Adipocyte (in vitro differentiated cells): ENCODE results near the gene CYRIA.

Source experiments
- DNase-seq: peaks from one replicate; pipeline ENCODE4 v3.0.0-alpha.2; 2015; ENCODE audit warnings: low read depth
- H3K27me3 ChIP-seq: replicated peaks from 2 replicates; pipeline ENCODE4 v1.7.0; 2013; ENCODE audit warnings: mild to moderate bottlenecking, low read length, moderate library complexity; ENCODE audit not compliant: control insufficient read depth, insufficient read depth
- H3K36me3 ChIP-seq: 2 replicates; pipeline ENCODE4 v1.7.0; 2013; ENCODE audit warnings: low read length, mild to moderate bottlenecking, moderate library complexity; ENCODE audit not compliant: control insufficient read depth, insufficient read depth, severe bottlenecking
- H3K4me1 ChIP-seq: 2 replicates; pipeline ENCODE4 v1.7.0; 2013; ENCODE audit warnings: mild to moderate bottlenecking, low read length, moderate library complexity; ENCODE audit not compliant: control insufficient read depth, insufficient read depth
- H3K4me3 ChIP-seq: 2 replicates; pipeline ENCODE4 v1.7.0; 2013; ENCODE audit warnings: mild to moderate bottlenecking, low read length, moderate library complexity
- H3K9ac ChIP-seq: 2 replicates; pipeline ENCODE4 v1.7.0; 2013; ENCODE audit warnings: mild to moderate bottlenecking, low read length, moderate library complexity
- H3K9me3 ChIP-seq: 2 replicates; pipeline ENCODE4 v1.7.0; 2013; ENCODE audit warnings: mild to moderate bottlenecking, low read length, moderate library complexity; ENCODE audit not compliant: control insufficient read depth

Gene CYRIA

GRCh38 chr2:16656784-16657391 lies 8.7 kb downstream of the CYRIA start:
- Histone ChIP-seq H3K4me1 (peaks cover 55% of the 10 kb centered on the region), H3K9me3 (no peaks in the 10 kb centered on the region), H3K9ac (peak overlapping the region; percentile 23), H3K36me3 (no peaks in the 10 kb centered on the region), H3K27me3 (peaks cover 4% of the 10 kb centered on the region), H3K4me3 (no peak overlapping the region)
- no peak for DNase-seq

DNA sequence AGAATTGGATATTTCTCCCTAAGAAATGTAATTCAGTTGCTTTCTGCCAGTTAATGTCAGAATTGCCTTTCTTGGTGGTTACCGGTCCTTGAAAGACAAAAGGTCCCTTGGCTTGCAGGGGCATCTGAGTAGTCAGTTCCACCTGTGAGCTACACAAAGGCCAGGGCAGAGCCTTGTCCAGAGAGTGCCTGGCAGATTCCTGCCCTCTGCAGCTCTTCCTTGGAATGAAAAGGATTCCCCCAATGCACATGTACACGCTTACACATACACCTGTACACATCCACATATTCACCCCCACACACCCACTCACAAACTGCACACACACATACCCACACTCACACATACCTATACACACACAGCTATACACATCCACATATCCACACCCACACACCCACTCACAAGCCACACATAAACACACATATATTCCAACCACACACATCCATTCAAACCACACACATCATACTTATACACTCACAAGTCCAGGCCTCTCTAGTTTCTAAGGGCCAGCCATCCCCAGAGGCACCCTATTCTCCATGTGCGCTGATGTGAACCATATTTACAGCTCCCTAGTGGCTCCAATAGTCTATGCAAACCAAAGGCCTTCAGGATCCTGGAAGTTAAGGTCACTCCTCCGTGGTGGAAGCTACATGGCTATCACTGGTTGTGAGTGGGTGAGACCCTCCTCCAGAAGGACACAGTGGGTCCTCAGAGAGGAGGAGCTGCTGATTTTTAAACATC lies 9.6 kb downstream of the CYRIA start:
- no peak for DNase-seq
- Histone ChIP-seq H3K9me3 (no peaks in the 10 kb centered on the region), H3K27me3 (peaks cover 4% of the 10 kb centered on the region), H3K36me3 (no peaks in the 10 kb centered on the region), H3K9ac (peak overlapping the region; percentile 18), H3K4me1 (peaks cover 52% of the 10 kb centered on the region), H3K4me3 (no peak overlapping the region)

DNA sequence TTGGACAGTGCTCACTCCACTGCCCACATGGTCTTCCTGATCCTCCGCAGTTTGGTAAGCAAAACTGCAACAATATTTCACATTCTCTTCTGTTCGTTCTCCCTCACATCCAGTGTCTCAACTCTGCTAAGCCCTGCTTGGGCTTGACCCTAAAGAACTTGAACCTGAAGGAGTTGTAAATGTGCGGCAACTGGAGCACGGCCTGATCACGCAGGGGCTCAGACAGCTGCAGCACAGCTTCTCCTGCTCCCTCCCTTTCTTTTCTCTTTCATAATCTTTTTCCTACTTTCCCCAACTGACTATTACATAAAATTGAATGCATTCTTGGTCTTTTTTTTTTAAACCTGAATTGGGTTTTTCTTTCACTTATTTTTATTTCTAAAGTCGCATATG lies 10.2 kb downstream of the CYRIA start:
- no peak for DNase-seq
- no peaks in the 10 kb centered on the region for H3K36me3 ChIP-seq
- peaks cover 58% of the 10 kb centered on the region for H3K4me1 ChIP-seq
- H3K9me3 ChIP-seq, result no peaks in the 10 kb centered on the region
- peak overlapping the region; percentile 18 for H3K9ac ChIP-seq
- H3K27me3 ChIP-seq, result peaks cover 4% of the 10 kb centered on the region
- H3K4me3 ChIP-seq, result no peak overlapping the region

DNA sequence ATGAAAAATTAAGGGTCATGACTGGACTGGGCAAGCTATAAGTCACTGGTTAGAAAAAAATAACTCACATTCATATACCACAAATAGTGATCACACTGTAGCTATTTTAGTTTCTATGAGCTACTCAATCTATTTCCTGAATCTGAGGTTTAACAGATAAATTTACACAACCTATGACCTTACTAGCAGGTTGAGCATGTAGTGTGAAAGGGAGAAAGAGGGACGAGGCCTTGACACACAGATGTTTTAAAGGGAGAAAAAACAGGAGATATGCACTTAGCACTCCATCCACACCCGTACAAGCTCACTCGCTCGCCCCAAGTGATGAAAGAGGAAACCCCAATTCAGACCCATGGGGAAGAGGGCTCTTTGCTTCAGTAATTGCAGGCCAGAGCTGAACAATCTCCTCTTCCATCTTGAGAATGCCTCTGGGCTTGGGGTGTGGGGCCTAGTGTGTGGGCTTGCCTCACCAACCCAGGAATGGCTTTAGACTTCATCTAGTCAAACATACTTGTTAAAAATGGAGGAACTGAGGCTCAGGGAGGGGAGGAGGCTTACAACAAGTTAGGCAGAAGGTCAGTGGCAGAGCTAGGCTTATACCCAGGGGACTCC lies 10.7 kb downstream of the CYRIA start:
- no peak for DNase-seq
- H3K4me1 ChIP-seq, result peaks cover 63% of the 10 kb centered on the region

GRCh38 chr2:16653799-16654198 lies 11.8 kb downstream of the CYRIA start:
- no peaks in the 10 kb centered on the region for H3K27me3 ChIP-seq
- no peak overlapping the region for H3K4me3 ChIP-seq
- H3K36me3 ChIP-seq, result no peaks in the 10 kb centered on the region
- H3K4me1 ChIP-seq, result peaks cover 67% of the 10 kb centered on the region
- H3K9me3 ChIP-seq, result no peaks in the 10 kb centered on the region
- no peak overlapping the region for H3K9ac ChIP-seq
- DNase-seq, result no peak

More for the DNA sequence above, 10.7 kb downstream of the CYRIA start:
- H3K4me3 ChIP-seq, result no peak overlapping the region
- H3K36me3 ChIP-seq, result no peaks in the 10 kb centered on the region
- peak overlapping the region; percentile 18 for H3K9ac ChIP-seq
- no peaks in the 10 kb centered on the region for H3K9me3 ChIP-seq
- peaks cover 3% of the 10 kb centered on the region for H3K27me3 ChIP-seq

GRCh38 chr2:16653083-16653375 lies 12.6 kb downstream of the CYRIA start:
- Histone ChIP-seq H3K4me1 (peaks cover 67% of the 10 kb centered on the region), H3K4me3 (no peak overlapping the region), H3K9me3 (no peaks in the 10 kb centered on the region), H3K27me3 (no peaks in the 10 kb centered on the region), H3K9ac (peak overlapping the region; percentile 48), H3K36me3 (no peaks in the 10 kb centered on the region)
- no peak for DNase-seq

GRCh38 chr2:16652296-16653082 lies 13.1 kb downstream of the CYRIA start:
- peaks cover 65% of the 10 kb centered on the region for H3K4me1 ChIP-seq
- DNase-seq, result no peak
- H3K36me3 ChIP-seq, result no peaks in the 10 kb centered on the region
- no peaks in the 10 kb centered on the region for H3K27me3 ChIP-seq
- H3K9me3 ChIP-seq, result no peaks in the 10 kb centered on the region
- H3K9ac ChIP-seq, result peak overlapping the region; percentile 48
- H3K4me3 ChIP-seq, result no peak overlapping the region

DNA sequence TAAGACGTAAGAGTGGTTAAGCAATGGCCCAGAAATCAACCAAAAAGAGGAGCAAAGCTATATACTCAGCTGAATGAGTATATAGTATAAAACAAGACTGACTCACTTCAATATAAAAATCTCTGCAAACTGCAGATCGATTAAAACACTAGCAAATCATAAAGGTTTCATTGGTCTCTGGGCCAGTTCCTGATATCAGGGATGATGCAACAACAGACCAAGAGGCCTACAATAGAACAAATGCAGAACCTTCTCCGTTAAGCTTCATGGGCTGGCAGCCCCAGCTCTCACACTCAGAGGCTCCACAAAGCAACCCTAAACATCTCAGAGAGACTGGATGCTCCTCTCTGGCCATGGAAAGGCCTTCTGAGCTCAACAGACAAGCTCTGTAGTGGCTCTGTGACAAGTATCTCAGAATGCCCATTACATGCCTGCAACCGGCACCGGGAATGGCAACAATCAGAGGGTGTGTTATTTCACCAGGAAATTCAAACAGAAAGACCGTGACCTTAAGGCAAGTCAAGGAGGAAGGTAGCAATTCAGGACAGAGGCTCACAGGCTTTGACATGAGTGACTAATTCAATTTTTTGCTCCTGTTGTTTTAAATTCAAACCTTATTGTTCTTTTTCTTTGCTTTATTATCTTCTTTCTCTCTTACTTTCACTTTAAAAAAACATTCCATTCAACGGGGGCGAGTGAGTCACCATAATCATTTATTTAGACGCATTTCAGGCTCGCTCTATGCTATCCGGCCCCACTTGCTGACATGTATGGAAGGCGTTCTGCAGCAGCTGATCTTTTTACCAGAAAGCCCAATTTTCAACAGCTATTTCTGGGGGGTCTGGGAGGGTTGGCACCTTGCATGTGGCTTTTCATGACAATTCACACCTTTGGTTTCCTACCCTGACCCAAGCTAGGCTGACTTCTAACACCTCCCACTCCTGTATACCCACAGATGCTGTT lies 15.1 kb downstream of the CYRIA start:
- DNase-seq, result peak; percentile 59
- Histone ChIP-seq H3K9me3 (no peaks in the 10 kb centered on the region), H3K27me3 (no peaks in the 10 kb centered on the region), H3K4me3 (peak overlapping the region; percentile 81), H3K36me3 (no peaks in the 10 kb centered on the region), H3K4me1 (peaks cover 46% of the 10 kb centered on the region), H3K9ac (peak overlapping the region; percentile 83)

- H3K4me1 ChIP-seq, result peaks cover 38% of the 10 kb centered on the region
- no peak for DNase-seq
- H3K36me3 ChIP-seq, result no peaks in the 10 kb centered on the region
- no peak overlapping the region for H3K4me3 ChIP-seq
- no peaks in the 10 kb centered on the region for H3K27me3 ChIP-seq
- peak overlapping the region; percentile 83 for H3K9ac ChIP-seq
- no peaks in the 10 kb centered on the region for H3K9me3 ChIP-seq
Observed at GRCh38 chr2:16649353-16650286, 16.0 kb downstream of the CYRIA start.
